GM19193 (cell line): ENCODE measurements around the gene LAMA4.

Source experiments
- POLR2A ChIP-seq: IDR thresholded peaks from 4 replicates; pipeline ENCODE4 v1.6.1; 2011; ENCODE audit not compliant: insufficient read depth, insufficient read length; ENCODE audit errors: extremely low read depth

LAMA4 gene

DNA sequence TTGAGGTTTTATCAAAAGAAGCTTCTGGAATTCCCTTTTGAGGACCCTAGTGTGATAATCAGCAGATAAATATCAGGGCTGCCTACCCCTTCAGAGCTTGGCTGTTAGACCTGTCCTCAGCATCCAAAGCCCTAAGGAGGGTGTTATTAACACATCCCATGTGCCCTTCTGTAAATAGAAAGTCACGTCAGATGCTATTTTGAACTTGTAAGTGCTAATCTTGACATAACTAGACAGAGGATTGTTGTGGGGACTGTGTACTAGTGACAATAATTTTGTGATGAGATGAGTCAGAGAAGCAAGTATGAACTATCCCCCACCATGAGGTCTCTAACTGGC lies 4.9 kb upstream of the LAMA4 start:
- no peak for TF ChIP-seq POLR2A

DNA sequence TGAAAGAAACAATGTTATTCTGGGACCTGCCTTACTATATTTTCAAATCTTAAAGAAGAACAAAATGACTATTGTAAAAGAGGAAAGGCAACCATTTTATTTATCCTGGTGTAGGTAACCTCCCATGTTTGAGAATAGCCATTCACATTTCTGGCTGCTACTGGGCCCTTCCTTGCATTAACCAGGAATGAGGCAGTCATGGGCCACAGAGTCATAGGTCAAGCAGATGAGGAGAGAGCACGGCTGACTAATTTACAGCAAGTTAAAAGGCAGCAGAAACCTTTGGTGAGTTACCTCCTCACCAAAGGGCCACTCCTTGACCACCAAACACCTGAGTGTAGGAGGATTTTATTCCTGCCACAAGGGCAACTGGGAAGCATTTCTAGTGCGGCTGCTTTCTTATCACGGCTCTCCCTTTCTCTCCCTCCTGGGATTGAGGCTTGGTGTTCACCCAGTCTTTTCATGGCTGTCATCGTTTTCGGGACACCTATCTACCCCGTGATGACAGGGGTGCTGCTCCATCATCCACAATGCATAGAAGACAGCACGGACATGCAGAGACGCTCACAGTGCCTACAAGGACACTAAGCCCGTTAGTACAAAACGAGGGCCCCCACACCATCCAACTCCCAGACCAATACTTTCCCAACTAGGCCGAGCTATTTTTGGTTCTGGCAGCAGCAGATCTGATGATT lies 4.4 kb upstream of the LAMA4 start:
- TF ChIP-seq POLR2A, result no peak

DNA sequence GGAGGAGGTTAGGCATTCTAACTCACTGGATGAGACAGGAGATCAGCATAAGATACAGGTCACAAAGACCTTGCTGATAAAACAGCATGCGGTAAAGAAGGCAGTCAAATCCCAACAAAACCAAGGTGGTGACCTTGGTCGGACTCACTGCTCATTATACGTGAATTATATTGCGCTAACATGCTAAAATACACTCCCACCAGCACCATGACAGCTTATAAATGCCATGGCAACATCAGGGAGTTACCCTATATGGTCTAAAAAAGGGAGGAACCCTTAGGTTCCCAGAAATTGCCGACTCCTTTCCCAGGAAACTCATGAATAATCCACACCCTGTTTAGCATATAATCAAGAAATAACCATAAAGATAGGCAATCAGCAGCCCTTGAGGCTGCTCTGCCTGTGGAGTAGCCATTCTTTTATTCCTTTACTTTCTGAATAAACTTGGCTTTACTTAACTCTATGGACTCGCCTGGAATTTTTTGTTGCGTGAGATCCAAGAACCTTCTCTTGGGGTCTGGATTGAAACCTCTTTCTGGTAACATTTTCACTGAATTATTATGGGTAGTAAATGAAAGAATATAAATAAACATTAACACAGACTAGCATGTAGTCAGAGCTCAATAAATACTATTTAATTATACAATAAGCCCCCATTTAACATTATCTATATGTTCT lies 3.0 kb upstream of the LAMA4 start:
- no peak for TF ChIP-seq POLR2A

DNA sequence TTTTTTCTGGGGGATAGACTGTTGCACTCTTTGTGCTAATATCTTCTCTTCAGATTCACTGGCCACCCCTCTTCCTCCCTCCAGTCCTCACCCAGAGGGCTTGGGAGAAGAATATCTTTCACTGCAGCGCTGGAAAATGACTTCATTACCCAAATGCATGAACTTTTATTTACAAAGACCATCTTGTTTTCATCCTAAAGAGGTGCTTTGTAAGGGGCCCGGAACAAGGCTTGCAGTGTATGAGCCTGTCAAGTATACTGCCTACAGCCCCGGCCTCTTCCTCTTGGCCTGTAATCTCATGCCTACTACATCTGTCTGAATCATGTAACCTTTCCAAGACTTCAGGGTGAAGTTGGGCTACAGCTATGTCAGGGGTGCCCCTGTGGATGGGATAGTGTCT lies 554 bp upstream of the LAMA4 start:
- no peak for TF ChIP-seq POLR2A

DNA sequence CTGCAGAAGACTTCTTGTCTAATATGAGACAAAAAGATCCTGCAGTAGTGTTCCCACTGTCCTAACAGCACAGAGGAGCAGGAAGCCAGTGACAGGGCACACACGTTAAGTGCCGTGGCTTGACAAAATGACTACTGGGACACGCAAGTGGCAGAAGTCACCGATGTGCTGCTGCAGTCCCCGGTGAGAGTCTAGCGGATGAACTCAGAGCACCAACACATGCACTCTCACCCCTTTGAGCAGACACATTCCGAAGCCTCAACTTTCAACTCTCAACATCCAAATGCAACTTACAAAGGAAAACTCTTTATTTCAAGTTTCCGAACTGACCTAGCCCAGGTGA lies 898 bp downstream of the LAMA4 start:
- TF ChIP-seq POLR2A, result no peak

DNA sequence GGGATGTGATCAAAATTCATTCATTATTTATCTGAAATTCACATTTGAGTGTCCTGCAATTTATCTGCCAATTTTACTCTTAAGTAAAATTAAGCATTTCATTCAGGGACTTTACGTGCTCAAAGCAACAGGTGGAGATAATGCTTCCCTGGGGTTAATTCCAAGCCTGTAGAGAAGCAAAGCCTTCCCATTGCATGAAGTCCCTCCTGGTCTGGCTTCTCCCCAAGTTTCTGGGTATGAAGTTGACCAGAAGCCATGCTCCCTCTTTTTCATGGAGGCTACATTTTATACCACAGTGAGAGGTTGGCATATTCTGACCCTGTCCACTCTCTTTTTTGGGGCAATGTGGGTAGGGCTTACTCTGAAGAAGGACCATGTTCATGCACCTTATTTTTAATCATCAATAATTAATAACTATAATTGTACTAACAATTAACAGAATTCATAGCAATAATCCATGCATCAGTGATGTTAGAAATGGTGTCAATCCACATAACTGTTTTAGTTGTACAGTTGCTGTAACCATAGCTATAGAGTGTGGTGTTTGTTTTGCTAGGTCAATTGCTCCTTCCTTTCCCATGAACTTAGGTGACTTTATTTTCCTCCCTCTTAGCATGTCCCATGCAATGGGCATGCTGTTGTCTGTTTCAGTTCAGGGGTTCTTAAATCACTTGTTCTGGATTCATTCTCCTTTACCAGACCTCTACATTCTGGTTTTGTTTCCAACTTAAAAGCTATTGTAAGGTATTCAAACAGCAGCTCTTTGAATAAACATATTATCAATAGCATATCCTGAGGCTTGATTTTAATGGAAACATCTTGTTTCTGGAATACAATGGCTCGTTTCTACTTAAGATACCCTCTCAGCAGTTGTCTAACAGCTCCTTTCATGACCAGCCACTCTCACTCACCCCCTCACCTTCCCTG lies 1.5 kb downstream of the LAMA4 start:
- TF ChIP-seq POLR2A, result no peak

DNA sequence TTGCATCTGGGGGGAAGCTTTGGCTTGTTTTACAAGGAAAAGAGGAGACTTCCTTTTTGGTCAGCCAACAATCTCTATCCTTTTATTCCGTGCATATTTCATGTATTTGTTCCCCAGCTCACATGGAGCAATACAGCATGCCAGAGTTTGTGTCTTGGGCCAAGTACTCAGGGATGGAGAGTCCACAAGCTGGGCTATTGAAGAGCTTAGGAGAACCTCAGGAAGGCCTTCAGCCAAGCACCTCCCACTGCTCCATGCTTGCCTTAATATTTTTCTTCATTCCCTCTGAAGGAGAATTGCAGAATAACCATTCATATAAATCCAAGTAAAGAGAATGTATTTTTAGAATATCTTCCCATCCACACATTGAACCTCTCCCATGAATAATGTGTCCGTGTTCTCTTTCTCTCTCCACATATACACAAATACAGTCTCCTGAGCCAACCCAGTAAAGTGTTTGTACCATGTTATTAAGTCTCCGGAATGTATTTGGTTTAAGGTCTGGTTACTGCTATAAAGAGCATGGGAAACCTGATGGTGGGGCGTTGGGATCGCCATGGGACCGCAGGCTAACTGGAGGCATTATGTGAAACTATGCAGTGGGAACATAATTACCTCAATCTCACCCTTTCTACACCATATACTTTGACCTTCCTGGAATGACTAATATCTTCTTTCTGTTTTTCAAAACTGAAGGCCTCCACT lies 3.0 kb downstream of the LAMA4 start:
- no peak for TF ChIP-seq POLR2A

DNA sequence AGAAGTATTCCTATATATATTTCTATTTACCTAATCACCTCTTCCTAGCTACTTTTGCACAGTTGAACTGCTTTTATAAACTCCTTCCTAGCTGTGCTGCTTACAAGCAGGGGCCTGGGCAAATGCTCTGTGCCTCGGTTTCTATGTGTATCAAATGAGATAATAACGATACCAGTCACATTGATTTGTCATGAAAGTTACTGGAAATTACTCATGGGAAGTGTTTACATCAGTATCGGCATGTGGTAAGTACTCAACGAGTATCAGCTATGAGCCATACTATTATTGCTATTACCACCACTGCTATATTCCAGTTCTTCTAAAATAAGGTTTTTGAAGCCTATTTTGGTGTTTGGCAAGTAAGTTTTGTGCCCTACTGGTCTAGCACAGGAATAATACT lies 4.9 kb downstream of the LAMA4 start:
- no peak for TF ChIP-seq POLR2A

DNA sequence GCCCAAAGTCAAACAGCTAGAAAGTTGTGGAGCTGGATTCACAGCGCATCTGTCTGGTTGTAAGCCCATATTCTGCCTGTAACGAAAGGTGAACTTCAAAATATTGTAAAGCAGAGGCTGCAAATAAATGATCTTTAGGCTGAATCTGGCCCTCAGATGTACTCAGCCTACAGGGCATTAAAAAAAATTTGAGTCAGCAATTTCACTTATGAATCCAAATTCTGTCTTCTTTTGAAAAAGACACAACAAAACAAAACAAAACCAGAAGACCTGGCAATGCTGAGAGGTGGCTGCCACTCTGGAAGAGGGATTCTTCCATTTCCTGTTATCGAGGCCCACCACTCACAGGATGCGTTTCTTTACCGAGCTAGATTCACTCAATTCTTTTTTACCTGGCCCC lies 7.1 kb downstream of the LAMA4 start:
- TF ChIP-seq POLR2A, result no peak

DNA sequence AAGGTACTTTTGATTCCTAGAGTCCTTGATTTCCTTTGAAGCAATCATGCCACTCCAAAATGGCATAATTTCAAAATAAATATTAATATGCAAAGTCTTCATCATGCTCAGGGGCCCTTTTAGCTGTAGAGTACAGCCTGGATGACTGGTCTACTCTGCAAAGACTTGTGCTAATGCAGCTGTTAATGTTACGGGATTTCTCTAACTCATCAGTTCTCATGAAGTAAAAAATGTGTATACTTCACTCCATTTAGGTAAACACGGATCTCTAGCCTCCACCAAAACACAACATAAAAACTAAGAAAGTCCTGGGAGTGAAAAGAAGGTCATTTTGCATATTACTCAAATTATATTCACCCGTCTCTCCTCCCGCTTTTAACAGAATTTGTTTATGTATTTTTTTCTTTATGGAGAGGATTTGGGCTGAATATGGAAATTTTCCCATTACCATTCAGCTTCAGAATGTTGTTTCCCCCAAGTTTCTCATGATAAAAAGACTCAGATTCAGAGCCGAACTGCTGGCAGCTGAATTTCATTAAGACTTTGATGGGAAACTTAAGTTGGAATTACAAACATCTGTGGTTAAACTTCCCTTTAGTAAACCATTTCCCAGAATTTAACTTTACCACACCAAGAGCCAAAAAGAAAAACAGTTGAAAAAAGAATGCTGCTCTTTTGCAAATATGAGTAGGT lies 8.7 kb downstream of the LAMA4 start:
- no peak for TF ChIP-seq POLR2A

DNA sequence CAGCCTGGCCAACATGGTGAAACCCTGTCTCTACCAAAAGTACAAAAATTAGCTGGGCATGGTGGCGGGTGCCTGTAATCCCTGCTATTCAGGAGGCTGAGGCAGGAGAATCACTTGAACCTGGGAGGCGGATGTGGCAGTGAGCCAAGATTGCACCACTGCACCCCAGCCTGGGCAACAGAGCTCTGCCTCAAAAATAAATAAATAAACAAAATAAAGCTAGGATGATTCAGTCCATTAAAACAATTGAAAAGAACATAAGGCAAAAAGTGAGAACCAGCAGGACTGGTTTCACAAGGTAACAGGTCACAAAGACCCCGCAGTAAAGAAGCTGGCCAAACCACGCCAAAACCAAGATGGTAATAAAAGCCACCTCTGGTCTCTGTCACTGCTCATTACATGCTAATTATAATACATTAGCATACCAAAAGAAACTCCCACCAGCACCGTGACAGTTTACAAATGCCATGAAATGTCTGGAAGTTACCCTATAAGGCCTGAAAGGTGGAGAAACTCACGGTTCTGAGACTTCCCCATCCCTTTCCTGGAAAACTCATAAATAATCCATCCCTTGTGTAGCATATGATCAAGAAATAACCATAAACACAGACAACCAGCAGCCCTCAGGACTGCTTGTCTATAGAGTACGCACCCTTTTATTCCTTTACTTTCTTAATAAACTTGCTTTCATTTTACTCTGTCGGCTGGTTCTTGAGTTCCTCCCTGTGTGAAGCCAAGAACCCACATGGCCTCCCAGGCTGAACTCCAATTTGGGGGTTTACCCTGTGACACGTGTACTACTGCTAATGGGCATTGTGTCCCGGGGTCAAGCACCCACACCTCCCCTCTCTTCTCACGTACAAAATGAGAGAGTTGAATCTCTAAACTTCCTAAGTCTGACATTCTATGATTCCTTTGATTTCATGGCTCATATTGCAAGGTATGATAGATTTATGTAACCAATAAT lies 10.2 kb downstream of the LAMA4 start:
- TF ChIP-seq POLR2A, result no peak

DNA sequence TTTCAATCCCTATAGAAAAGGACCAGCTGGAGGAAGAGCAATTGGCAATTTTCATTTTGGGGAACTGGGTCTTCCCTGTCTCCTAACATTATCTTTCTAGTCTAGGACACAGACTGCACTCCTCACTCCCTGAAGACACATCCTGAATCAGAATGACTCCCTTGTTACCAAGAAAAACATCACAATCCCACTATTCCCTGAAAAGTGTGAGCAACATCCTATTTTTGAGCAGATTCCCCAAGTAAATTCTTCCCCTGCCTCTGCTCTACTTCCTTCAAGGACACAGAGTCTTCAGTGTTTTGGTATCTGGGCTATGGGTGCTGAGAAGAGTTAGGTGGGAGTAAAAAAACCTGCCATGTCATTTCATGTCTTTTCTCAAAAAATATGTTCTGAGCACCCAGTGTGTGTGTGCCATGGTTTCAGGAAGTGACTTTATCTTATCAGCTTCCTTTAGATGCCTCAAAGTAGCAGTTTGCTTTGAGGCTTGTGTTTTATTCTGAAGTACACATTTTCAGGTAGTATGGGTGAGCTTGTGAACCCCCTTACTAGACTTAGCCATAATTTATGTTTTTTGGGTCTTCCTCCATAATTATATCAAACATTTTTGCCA lies 12.4 kb downstream of the LAMA4 start:
- no peak for TF ChIP-seq POLR2A

DNA sequence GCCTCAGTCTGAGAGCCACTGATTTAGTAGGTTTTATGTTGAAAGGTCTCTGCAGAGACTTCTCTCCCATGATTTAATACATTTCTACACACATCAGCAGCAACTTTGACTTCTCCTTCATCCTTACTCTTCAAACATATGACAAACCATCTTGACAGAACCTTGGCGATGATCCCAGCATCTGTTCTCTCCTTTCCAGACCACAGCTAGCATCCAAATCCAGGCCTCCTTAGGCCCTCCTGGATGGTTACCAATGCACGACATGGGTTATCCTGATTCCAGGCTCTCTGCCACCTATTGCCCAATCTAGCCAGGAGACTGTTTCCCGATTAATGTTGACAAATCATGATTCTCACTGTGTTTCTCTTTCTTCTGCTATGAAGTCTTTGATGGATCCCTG lies 16.8 kb downstream of the LAMA4 start:
- TF ChIP-seq POLR2A, result no peak
